Measurements from ENCODE around the gene GPATCH1.
"Not testable (repeated sequence)": the region's sequence is repeated elsewhere in the genome, so short reads cannot be mapped to it uniquely, and the experiment has no call there.

The GPATCH1 gene, protein sequence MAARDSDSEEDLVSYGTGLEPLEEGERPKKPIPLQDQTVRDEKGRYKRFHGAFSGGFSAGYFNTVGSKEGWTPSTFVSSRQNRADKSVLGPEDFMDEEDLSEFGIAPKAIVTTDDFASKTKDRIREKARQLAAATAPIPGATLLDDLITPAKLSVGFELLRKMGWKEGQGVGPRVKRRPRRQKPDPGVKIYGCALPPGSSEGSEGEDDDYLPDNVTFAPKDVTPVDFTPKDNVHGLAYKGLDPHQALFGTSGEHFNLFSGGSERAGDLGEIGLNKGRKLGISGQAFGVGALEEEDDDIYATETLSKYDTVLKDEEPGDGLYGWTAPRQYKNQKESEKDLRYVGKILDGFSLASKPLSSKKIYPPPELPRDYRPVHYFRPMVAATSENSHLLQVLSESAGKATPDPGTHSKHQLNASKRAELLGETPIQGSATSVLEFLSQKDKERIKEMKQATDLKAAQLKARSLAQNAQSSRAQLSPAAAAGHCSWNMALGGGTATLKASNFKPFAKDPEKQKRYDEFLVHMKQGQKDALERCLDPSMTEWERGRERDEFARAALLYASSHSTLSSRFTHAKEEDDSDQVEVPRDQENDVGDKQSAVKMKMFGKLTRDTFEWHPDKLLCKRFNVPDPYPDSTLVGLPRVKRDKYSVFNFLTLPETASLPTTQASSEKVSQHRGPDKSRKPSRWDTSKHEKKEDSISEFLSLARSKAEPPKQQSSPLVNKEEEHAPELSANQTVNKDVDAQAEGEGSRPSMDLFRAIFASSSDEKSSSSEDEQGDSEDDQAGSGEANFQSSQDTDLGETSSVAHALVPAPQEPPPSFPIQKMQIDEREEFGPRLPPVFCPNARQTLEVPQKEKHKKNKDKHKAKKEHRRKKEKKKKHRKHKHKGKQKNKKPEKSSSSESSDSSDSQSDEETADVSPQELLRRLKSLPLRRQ

DNA sequence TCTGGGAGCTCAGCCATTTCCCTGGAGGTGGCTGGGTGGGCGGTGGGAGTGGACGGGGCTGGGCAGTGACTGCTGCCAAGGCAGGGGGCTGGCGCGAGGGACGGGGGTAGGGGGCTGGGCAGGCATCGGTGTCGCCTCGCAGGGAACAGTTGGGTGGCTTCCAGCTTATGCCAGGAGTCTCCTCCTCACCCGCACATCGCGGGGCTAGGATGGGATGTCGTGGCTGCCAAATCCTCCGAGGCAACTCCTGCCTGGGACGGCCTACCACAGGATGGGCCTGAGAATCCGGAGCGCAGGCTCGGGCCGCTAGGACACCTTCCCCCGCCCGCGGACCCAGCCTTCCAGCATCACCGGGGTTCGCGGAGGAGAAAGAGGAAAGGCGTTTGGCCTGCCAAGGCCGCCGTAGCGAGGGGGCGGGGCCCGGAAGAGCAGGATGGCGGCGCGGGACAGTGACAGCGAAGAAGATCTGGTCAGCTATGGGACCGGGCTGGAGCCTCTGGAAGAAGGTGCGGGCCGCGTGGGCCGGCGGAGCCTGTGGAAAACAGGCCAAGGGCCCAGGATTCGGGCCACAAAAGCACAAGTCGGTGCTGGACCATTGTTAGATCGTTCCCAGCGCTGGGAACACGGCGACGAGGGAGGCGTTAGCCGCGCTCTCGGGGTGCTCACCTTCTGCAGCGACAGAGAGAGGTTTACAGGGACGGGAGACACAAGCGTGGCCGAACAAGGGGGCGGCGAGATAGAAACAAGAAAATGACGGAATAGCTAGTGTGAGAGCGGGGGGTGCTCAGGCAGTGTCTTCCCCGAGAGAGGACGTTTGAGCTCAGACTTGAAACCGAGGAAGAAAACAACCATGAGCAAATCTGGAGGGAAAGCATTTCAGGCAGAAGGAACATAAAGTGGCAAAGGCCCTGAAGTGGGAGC is at the start of gene GPATCH1:
GPATCH1 (plus strand) TSS at position 421 of the 921 bp plus-strand sequence; CDS start at position 434, 13 bp downstream.
- TF ChIP-seq, protein P1, sequence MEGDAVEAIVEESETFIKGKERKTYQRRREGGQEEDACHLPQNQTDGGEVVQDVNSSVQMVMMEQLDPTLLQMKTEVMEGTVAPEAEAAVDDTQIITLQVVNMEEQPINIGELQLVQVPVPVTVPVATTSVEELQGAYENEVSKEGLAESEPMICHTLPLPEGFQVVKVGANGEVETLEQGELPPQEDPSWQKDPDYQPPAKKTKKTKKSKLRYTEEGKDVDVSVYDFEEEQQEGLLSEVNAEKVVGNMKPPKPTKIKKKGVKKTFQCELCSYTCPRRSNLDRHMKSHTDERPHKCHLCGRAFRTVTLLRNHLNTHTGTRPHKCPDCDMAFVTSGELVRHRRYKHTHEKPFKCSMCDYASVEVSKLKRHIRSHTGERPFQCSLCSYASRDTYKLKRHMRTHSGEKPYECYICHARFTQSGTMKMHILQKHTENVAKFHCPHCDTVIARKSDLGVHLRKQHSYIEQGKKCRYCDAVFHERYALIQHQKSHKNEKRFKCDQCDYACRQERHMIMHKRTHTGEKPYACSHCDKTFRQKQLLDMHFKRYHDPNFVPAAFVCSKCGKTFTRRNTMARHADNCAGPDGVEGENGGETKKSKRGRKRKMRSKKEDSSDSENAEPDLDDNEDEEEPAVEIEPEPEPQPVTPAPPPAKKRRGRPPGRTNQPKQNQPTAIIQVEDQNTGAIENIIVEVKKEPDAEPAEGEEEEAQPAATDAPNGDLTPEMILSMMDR (IDR thresholded peaks at IDR 0.05): no peak

DNA sequence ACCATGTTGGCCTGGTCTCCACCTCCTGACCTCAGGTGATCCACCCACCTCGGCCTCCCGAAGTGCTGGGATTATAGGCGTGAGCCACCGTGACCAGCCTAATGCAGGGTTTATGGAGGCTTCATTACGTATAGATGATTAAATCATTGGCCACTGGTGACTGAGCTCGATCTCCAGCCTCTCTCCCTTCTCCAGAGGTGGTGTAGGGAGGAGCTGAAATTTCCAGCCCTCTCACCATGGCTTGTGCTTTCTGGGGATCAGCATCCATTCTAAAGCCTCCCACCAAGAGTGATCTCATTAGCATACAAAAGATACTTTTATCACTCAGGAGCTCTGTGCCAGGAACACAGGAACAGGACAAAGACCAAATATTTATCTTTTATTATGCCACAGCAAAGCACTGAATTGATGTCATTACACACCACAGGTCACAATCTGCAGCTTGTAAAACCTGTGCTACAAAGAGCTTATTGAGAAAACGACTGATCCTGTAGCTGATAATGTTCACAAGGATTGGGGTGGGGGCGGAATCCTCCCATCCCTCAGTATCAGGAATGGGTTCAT is 48.7 kb upstream of the GPATCH1 start:
- TF ChIP-seq, protein P1 (IDR thresholded peaks at IDR 0.05): no peak
- DNase-seq (ENCODE audit: low spot score): no peak
- Histone ChIP-seq H3K4me3 (no peak overlapping the region), H3K27ac (no peak overlapping the region)

More for the DNA sequence above, at the start of gene GPATCH1:
- Histone ChIP-seq H3K4me3 (peak within 1 kb of the TSS; percentile 92), H3K27ac (peak within 1 kb of the TSS; percentile 54 to 79)
- DNase-seq (ENCODE audit: low spot score): peak; percentile 89

DNA sequence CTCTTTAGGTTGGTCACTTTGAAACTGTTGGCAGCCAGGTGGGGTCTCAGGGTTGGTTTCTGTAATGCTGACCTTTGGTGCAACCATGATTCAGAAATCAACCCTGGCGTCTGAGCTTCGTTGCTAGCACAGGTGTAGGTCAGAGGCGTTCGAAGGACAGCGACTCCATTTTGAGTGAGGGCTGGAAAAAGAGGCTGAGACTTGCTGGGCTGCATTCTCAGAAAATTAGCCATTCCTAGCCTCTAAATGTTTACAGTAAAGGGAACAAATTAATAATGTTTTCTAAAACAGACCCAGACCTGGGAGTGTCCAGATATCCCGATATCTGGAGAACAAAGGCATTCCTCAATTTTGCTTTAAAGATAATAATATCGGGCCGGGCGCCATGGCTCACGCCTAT is 45.5 kb upstream of the GPATCH1 start:
- H3K4me3 ChIP-seq: no peak overlapping the region
- TF ChIP-seq, protein P1 (IDR thresholded peaks at IDR 0.05): no peak
- H3K27ac ChIP-seq: no peak overlapping the region
- DNase-seq (ENCODE audit: low spot score): no peak

DNA sequence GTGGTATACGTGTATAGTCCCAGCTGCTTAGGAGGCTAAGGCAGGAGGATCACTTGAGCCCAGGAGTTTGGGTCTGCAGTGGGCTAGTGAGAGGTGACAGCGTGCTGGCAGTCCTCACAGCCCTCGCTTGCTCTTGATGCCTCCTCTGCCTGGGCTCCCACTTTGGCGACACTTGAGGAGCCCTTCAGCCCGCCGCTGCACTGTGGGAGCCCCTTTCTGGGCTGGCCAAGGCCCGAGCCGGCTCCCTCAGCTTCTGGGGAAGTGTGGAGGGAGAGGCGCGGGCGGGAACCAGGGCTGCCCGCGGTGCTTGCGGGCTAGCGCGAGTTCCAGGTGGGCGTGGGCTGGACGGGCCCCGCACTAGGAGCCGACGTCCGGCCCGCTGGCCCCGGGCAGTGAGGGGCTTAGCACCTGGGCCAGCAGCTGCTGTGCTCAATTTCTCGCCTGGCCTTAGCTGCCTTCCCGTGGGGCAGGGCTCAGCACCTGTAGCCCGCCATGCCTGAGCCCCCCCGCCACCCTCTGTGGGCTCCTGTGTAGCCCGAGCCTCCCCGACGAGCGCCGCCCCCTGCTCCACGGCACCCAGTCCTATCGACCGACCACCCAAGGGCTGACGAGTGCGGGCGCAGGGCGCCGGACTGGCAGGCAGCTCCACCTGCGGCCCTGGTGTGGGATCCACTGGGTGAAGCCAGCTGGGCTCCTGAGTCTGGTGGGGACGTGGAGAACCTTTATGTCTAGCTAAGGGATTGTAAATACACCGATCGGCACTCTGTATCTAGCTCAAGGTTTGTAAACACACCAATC is 44.4 kb upstream of the GPATCH1 start:
- not testable (repeated sequence) for H3K4me3 ChIP-seq; DNase-seq (ENCODE audit: low spot score); H3K27ac ChIP-seq

DNA sequence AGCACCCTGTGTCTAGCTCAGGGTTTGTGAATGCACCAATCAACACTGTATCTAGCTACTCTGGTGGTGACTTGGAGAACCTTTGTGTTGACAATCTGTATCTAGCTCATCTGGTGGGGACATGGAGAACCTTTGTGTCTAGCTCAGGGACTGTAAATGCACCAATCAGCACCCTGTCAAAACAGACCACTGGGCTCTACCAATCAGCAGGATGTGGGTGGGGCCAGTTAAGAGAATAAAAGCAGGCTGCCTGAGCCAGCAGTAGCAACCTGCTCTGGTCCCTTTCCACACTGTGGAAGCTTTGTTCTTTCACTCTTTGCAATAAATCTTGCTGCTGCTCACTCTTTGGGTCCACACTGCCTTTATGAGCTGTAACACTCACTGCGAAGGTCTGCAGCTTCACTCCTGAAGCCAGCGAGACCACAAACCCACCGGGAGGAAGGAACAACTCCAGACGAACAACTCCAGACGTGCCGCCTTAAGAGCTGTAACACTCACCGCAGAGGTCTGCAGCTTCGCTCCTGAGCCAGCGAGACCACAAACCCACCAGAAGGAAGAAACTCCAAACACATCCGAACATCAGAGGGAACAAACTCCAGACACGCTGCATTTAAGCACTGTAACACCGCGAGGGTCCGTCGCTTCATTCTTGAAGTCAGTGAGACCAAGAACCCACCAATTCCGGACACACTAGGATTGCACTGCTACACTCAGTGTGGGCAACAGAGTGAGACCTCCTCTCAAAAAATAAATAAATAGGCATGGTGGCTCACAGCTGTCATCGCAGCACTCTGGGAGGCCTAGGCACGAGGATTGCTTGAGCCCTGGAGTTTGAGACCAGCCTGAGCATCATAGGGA is 43.6 kb upstream of the GPATCH1 start:
- not testable (repeated sequence) for DNase-seq (ENCODE audit: low spot score); H3K27ac ChIP-seq; H3K4me3 ChIP-seq

DNA sequence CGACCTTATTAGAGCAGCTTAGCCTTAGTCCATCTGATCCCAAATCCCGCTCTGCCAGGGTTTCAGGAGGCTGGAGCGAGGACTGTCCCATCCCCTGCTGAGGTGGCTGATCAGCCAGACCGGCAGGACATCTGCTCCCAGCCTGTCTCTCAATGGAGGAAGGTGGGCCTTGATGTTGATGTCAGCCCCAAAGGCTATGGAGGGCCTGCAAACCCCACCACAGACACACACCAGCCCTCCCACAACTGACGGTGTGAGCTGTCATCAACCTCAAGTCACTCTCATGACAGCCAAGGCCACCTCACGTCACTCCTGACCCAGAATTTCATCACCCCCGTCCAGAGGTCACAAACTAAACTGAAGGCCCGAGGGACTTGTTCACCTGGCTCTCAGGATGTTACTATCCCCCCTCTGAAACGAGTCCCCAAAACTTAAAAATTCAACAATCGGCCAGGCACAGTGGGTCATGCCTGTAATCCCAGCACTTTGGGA is 41.8 kb upstream of the GPATCH1 start:
- TF ChIP-seq, protein P1 (IDR thresholded peaks at IDR 0.05): no peak
- Histone ChIP-seq H3K27ac (no peak overlapping the region), H3K4me3 (no peak overlapping the region)
- DNase-seq (ENCODE audit: low spot score): no peak

Measured in coronary artery (tissue), 2 donors.